Activated T-cell treated with anti-CD3 and anti-CD28 coated beads for 48 hours (primary cell): ENCODE results near the gene CRY2.
"Not testable (repeated sequence)": the region's sequence is repeated elsewhere in the genome, so short reads cannot be mapped to it uniquely, and the experiment has no call there.

Experiments used
- DNase-seq: peaks from one replicate; pipeline ENCODE4 v3.0.0-alpha.2; 2020; ENCODE audit warnings: low read depth

The CRY2 gene

DNA sequence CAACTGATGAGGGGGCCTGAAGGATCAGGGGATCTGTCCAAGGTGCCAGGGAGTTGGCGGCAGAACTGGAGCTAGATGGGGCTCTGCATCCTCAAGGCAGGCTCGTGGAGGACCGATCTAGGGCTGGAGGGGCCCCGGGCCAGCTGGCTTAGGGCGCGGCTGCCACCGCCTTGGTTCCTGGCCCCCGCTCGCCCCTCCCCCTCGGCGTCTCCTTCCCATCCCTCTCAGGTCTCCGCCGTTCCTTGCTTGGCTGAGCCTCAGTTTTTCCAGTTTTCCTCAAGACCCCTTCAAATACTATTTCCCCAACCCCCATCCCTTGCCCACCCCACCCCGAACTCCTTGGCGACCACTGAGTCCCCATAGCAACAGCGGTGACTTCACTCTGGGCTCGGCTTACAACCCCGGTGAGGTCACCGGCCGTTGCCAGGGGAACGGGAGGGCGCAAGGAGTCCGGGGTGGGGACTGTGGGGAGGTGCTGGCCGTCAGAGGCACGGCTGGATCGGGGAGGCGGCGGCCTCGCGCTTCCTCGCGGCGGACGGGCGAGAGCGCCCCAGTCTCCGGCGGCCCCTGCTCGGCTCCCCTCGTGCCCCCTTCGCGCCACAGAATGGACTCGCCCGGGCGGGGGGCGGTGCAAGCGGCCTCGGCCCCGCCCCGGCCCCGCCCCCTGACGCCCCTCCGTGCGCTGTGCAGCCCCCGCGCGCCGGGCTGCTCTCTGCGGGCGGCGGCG, 52.3 kb downstream of the CRY2 start:
- DNase-seq, result peak; percentile 63

DNA sequence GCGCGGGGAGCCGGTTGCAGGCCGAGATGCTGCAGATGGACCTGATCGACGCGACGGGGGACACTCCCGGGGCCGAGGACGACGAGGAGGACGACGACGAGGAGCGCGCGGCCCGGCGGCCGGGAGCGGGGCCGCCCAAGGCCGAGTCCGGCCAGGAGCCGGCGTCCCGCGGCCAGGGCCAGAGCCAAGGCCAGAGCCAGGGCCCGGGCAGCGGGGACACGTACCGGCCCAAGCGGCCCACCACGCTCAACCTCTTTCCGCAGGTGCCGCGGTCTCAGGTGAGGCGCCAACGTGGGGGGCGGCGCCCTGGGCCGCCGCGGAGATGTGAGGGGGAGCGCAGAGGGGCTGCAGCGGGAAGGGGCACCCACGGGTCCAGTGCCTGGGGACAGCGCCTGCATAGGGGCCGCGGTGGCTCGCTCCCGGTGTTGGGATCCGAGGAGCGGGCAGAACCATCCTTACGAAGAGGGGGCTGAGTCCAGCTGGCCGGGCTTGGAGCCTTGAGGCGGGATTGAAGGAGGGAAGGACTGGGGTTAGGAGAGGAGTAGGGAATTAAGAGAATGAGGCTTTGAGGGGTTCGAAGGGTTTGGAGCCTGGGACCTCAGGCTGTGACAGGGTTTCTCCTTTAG, 53.0 kb downstream of the CRY2 start:
- not testable (repeated sequence) for DNase-seq

DNA sequence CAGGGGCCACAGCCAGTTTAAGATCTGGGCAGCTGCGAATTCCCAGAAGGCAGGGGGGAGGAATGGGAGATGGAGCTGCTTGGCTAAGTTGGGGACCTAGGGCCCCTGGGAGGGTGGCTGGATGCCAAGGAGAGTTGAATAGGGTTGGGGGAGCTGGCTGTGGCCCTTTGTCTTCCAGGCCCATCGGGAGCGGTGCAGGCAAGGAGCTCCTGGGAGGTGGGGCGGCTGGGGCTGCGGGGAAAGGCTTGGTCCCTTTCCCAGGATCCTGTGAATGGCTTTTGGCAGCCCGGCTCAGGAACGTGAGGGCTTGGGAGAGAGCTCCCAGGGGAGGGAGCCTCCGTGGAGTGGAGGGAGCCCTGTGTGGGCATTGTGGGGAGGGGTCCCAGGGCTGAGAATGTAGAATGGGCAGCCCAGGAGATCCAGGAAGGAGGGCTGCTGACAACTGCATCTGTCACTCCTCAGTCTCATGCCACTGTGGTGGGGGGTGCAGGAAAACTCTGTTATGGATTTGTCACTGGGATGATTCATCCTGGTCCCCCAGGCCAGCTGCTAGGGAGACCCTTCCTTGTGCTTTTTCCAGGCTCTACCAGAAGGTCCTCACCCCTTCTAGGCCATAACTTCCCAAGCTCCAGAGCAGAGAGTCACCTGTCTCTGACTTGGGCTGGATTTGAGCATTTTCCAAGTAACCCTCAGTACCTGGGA, 53.8 kb downstream of the CRY2 start:
- DNase-seq, result no peak

DNA sequence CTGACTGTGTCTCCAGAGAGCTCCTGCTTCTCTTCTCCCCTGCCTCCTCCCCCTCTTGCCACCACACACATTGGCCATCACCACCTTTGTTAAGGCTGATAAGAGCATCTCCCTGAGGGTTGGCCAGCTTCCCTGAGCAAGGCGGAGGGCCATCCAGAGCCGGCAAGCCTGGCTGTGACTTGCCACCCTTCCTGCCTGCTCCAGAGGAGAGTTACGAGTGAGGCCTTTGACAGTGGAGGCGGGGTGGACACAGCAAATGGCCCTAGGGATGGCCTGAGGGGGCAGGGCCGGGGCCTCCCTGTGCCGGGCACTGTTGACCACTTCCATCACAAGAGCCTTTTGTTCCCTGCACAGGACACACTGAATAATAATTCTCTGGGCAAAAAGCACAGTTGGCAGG, 54.4 kb downstream of the CRY2 start:
- no peak for DNase-seq

- DNase-seq, result no peak
Observed at GRCh38 chr11:45902452-45903380, 55.4 kb downstream of the CRY2 start.

DNA sequence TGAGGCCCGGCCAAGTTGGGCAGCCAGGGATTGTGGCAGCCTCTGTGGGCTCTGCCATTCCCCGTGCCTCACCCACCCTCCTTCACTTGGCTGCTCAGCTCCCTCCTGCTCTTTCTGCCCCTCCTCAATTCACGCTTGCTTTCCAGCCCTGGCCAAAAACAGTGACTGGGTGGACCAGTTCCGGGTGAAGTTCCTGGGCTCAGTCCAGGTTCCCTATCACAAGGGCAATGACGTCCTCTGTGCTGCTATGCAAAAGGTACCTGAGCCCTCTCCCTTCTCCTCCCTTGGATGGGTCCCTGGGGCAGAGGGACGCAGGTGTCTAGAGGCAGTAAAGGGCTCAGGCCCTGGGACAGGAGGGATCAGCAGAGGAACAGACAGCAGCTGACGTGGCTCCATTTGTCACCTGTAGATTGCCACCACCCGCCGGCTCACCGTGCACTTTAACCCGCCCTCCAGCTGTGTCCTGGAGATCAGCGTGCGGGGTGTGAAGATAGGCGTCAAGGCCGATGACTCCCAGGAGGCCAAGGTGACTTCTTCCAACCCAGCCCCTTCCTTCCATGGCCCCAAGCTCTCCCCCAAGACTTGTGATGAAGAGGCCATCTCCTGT, 57.1 kb downstream of the CRY2 start:
- DNase-seq, result no peak

GRCh38 chr11:45905095-45905494, 57.8 kb downstream of the CRY2 start:
- no peak for DNase-seq

- DNase-seq, result not testable (repeated sequence)
Observed at GRCh38 chr11:45905576-45905975, 58.3 kb downstream of the CRY2 start.

- no peak for DNase-seq
Observed at GRCh38 chr11:45906096-45906682, 58.9 kb downstream of the CRY2 start.

GRCh38 chr11:45906965-45907611, 59.8 kb downstream of the CRY2 start, which contains the start of gene FREY1:
TSS of gene FREY1 (minus strand) at chr11:45907271. CDS start at chr11:45907245, 26 bp downstream.
- DNase-seq, result no peak

DNA sequence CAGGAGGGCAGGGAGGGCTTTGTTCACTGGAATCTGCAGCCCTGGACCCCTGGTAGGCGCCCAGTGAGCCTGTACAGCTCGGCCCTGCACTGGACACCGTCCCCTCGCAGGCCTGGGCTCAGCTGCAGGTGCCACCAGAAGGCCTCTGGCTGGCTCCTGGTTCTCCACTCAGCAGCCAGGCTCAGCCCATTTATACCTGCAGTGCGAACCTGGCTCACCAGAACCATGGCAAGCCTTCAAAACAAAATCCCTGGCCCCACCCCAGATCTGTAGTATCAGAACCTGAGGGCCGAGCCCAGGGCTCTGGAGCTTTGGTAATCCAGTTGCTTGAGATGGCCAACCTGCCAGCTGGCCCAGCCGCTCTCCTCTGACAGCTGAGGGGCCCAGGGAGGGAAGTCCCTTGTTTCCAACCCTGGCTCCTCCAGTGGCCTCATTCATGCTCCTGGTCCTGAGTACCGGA, 60.7 kb downstream of the CRY2 start:
- DNase-seq, result no peak

GRCh38 chr11:45909594-45910475, 62.6 kb downstream of the CRY2 start:
- no peak for DNase-seq

GRCh38 chr11:45910623-45911022, 63.3 kb downstream of the CRY2 start:
- no peak for DNase-seq

- no peak for DNase-seq
Observed at GRCh38 chr11:45913514-45913913, 66.2 kb downstream of the CRY2 start.

DNA sequence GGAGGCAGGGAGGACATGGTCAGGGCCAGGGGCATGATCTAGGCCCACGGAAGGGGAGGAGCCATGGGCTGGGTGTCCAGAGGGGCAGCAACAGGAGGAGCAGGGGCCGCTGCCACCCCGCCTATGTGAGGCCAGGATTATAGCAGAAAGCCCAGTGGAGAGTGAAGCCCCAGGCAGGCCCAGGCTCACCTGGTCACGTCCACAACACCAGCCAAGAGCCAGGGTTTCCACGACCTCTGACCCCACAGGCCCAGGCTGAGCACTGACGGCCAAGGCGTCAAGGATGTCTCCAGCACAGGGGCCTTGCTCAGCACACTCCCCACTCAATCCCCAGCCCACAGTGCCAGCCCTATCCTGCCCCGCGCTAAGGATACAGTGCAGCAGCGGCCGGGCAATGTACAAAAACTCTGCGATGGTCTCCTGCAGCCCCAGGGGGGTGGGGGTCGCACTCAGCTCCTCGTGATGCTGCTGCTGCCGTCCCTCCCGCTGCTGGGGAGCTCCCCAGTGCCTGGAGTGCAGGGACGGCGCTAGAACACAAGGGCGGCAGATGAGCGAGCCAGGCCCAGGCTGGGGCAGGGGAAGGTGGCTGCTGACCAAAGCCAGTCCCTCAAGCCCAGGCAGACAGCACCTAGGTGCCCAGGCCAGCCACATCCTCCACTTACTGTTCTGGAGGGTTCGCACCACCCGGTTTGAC, 66.8 kb downstream of the CRY2 start:
- no peak for DNase-seq

DNA sequence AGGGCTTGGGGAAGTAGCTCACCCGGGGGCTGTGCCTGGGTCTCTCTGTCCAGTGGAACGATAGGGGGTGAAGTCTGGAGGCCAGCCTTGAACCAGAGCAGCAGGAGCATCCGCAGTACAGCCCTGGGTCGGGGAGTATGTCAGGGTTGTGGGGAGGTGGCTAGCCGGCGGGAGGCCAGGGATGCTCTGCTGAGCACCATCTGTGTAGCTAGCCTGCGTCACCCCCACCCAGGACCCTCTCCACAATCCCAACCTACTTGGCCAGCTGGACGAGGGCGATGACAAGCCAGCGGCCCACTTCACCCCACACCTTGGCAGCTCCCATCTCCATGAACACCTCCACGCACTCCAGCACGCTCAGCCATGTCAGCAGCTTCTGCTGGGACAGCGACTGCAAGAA, 68.2 kb downstream of the CRY2 start:
- DNase-seq, result no peak

- no peak for DNase-seq
Observed at GRCh38 chr11:45917286-45917622, 70.0 kb downstream of the CRY2 start.

DNA sequence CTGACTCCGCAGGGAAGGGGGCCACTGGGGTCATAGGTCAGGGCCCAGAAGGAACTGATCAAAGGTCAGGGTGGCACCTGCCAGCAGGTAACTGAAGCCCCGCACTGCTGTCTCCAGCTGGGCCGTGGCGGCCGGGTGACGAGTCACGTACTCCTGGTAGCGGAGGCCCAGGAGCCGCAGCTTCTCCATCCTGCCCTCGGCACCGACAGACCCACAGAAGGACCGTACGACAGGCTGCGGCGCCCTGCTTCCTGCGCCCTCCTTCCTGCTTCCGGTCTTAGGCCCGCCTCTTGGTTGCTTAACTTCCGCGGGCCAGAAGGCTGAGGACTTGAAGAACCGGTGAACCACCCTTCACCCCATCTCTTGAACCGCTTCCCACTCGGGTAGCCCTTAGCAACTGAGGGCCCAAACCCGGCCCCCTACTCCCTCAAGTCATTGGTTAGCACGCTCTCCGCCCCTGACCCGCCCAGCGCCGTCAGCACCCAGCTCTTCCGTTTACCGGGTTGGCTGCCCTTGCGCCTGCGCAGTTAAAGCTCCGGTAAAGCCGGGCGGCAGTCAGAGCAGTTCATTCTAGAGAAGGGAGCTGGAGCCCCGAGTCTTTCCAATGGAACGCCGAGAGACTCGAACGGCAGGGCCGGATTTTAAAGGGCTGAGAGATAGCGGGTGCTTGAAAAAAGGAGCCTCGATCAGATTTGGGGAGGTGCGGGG, 70.5 kb downstream of the CRY2 start, which contains the start of gene PEX16:
TSS of gene PEX16 (minus strand) at position 255 of the 708 bp plus-strand sequence. CDS start at position 189, 66 bp downstream.
- peak; percentile 92 for DNase-seq
